GM12875 (cell line): ENCODE measurements around the gene BPGM.

ENCODE experiments used
- H3K4me3 ChIP-seq: one replicate; pipeline ENCODE4 v1.5.1; 2011; ENCODE audit warnings: low read depth, low read length, control low read depth
- TF ChIP-seq, protein P1 (sequence below): IDR thresholded peaks from 2 replicates; pipeline ENCODE4 v1.5.1; 2011; ENCODE audit warnings: low read depth, mild to moderate bottlenecking, control low read depth, inconsistent platforms, low read length, moderate library complexity, borderline replicate concordance; ENCODE audit not compliant: insufficient read depth

BPGM gene

DNA sequence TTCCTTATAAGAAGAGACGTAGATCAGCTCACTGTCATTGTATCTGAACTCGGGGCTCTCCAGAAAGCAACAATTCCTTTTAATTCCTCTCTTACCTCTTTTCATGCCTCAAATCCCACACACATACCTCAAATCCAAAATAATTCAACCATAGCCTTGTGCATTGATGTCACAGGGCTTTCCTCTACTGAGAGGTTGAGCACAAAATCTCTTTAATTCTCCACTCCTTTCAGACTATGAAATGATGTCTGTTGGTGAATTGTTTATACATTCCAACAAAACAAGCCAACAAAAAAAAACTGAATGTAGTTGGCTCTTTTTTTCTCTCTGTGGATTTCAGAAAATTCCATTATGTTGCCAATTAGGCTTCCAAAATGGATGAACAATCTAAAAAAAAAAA, 53.2 kb downstream of the BPGM start:
- TF ChIP-seq, protein P1, sequence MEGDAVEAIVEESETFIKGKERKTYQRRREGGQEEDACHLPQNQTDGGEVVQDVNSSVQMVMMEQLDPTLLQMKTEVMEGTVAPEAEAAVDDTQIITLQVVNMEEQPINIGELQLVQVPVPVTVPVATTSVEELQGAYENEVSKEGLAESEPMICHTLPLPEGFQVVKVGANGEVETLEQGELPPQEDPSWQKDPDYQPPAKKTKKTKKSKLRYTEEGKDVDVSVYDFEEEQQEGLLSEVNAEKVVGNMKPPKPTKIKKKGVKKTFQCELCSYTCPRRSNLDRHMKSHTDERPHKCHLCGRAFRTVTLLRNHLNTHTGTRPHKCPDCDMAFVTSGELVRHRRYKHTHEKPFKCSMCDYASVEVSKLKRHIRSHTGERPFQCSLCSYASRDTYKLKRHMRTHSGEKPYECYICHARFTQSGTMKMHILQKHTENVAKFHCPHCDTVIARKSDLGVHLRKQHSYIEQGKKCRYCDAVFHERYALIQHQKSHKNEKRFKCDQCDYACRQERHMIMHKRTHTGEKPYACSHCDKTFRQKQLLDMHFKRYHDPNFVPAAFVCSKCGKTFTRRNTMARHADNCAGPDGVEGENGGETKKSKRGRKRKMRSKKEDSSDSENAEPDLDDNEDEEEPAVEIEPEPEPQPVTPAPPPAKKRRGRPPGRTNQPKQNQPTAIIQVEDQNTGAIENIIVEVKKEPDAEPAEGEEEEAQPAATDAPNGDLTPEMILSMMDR: no peak

DNA sequence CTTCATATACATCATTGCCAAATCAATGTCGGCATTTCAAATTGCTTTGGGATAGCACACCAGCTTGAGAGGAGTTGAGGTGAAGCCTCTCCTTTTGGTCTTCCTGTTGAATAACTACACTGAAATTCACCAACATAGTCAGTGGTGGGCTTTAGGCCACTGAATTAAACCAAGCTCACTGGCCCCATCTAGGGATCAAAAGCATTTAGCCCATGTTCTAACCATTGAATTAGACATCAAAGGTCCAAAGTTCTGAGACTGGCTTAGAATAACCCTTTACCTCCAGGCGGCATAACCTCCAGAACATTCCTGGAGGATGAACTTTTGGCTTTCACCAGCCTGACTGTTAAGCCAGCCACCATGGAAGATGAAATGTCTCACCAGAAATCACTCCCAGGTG, 54.6 kb downstream of the BPGM start:
- no peak overlapping the region for H3K4me3 ChIP-seq
- TF ChIP-seq, protein P1: peak; percentile 40; the same call in 1 of the 2 replicates

More for the DNA sequence above, 53.2 kb downstream of the BPGM start:
- no peak overlapping the region for H3K4me3 ChIP-seq

DNA sequence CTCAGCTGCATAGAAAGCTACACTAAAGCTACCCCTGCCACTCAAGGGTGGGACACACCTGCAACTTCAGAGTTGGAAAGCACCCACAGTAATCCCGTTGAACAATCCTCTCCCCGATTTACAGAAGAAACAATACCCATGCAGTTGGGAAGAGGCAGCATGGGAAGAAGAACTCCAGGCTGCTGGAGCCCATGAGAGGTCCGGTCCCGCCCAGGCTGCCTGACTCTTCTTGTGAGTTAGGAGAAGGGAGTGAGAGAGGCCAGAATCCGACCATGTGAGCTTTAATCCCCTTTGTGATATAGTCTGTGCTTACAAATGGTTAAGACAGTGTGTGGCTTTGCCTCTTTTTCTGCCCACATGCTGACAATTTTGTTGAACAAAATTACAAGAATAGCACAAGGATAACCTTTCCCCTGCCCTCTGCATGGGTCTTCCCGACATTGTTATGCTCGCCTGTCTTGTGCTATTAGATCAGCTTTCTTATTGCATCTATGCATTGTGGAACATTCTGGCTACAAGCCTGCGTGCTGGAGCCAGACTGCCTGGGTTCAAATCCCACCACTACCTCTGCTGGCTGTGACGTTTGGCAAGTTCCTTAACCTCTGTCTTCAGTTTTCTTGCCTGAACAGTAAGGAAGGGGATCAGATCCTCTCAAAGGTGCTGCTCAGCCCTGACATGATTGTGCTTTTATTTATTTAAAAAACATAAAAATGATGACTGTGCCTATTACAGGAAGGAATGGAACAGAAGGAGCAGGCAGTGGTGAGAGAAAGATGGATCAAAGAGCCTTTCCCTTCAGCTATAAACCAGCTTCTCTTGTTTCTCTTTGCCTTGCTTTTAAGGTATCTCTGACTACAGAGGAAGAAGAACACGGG, 56.0 kb downstream of the BPGM start:
- H3K4me3 ChIP-seq: no peak overlapping the region
- TF ChIP-seq, protein P1: no peak

DNA sequence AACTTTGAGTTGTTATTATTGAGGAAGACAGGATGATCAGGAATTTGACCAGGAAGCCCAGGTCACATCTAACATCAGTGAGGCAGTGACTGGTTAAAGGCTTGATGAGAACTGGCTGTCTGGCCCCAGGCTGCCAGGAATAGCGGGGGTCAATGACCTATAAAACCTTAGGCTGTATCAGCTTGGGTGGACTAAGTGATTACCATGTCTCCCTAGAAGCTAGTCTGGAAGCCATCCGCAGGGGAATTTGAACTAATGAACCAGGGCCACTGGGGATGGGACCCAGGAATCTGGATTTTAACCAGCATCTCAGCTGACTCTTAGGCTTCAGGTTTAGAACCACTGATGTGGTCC, 56.6 kb downstream of the BPGM start:
- H3K4me3 ChIP-seq: no peak overlapping the region
- TF ChIP-seq, protein P1: no peak

DNA sequence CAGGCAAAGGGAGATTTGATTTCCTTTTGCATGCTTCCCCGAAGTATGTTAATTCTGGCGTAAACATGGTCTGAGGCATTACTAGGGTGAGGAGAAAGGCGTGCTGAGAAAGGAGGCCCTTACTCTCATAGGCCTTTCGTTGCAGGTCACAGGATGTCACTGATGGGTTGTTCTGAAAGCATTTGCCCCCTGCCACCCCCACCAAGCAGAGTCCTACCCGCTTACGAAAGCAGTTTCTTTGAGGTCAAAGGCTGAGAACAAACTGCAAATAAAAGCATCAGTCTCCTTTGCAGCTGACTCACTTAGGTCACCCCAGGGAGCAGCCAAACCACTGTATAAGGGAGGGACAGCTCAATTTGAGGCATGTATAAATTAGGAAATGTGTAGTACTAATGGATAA, 57.1 kb downstream of the BPGM start:
- TF ChIP-seq, protein P1: no peak
- no peak overlapping the region for H3K4me3 ChIP-seq

DNA sequence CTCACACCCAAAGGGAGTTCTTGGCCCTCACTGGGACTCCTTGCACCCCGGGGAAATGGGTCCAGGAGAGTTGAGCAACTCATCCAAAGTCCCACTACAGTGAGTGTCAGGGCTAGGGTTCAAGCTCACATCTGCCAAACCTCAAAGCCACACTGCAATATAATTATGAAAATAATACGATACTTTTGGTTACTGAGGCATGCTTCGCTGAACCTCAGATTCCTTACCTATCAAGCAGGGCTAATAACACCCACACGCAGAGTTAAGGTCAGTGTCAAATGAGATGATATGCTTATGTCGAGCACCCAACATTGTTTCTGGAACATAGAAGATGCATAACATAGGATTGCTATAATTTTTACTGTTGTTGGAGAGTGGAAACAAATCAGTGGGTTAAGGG, 58.2 kb downstream of the BPGM start:
- H3K4me3 ChIP-seq: no peak overlapping the region
- TF ChIP-seq, protein P1: no peak

DNA sequence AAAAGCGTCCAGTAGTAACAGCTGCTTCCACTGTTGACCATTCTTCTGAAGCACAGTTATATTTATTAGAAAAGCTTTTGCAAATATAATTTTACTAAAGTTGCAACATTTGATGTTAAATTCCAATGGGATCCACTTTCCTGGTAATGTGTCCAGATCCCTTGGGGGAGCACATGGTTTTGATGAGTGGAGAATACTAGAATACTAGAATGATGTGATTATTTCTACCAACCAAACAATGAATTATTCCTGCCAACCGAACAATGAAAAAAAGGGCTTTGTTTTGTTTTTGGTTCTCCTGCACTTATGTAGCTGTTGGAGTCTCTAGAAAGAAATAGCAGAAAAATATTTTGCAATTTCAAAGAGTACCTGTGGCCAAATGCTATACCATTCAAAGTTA, 59.1 kb downstream of the BPGM start:
- TF ChIP-seq, protein P1: no peak
- H3K4me3 ChIP-seq: no peak overlapping the region
